Right atrium auricular region (tissue), 2 donors: ENCODE results near the gene HEXD. TPM values are rescaled to one million over a fixed set of nuclear protein-coding genes. Genes with fewer than 3 reads are reported as not detected.

Experiments used
- DNase-seq: peaks from one replicate; pipeline ENCODE4 v3.0.0-alpha.2; 2019; ENCODE audit warnings: low spot score
- H3K27ac ChIP-seq, 2 donors: fragments of 200-600 bp; sonication (generic); 1 replicate in 1 of 2; 2 replicates in 1 of 2; pipeline ENCODE4 v1.5.1; 2016 to 2019
- H3K27me3 ChIP-seq, 2 donors: fragments of 200-600 bp; sonication (generic); one replicate each; pipeline versions ENCODE4 v1.5.1 to v1.6.0; 2017 to 2019
- H3K36me3 ChIP-seq: fragments of 200-600 bp; sonication (generic); one replicate; pipeline ENCODE4 v1.5.1; 2016
- H3K4me1 ChIP-seq, 2 donors: fragments of 200-600 bp; sonication (generic); one replicate each; pipeline versions ENCODE4 v1.5.1 to v1.6.0; 2017 to 2019
- H3K4me3 ChIP-seq, 2 donors: fragments of 200-600 bp; sonication (generic); 1 replicate in 1 of 2; 2 replicates in 1 of 2; pipeline ENCODE4 v1.5.1; 2017 to 2019; ENCODE audit warnings: mild to moderate bottlenecking in 1 of 2, moderate library complexity in 1 of 2
- H3K9me3 ChIP-seq, 2 donors: fragments of 200-600 bp; sonication (generic); one replicate each; pipeline ENCODE4 v1.5.1; 2019
- CTCF ChIP-seq, 2 donors: fragments of 200-600 bp; sonication (generic); IDR thresholded peaks; one replicate each; pipeline ENCODE4 v1.5.1; 2019; ENCODE audit warnings: antibody characterized with exemption in 2 of 2
- total RNA-seq, 2 donors: library from RNA; depleted of rRNA; stranded (reverse); fragments of >200 nt; gene quantifications; one replicate each; pipeline ENCODE4 v1.1.0, GENCODE V29; 2016

The HEXD gene
- total RNA-seq, 2 donors from 2014 or later, result 11.3 to 15.6 TPM

- no peaks in the 10 kb centered on the region for H3K4me1 ChIP-seq
- H3K27ac ChIP-seq, result no peak overlapping the region
- no peaks in the 10 kb centered on the region for H3K9me3 ChIP-seq
- no peak for TF ChIP-seq CTCF (IDR thresholded peaks at IDR 0.05)
- H3K4me3 ChIP-seq, result no peak overlapping the region
- DNase-seq, result no peak
- peaks cover 86% of the 10 kb centered on the region for H3K36me3 ChIP-seq
- no peaks in the 10 kb centered on the region for H3K27me3 ChIP-seq
Observed at GRCh38 chr17:82480318-82480717, 62.2 kb downstream of the HEXD start.

GRCh38 chr17:82483204-82483660 lies 65.1 kb downstream of the HEXD start:
- no peak for TF ChIP-seq CTCF (IDR thresholded peaks at IDR 0.05)
- Histone ChIP-seq H3K27me3 (no peaks in the 10 kb centered on the region), H3K36me3 (peaks cover 95% of the 10 kb centered on the region), H3K4me3 (no peak overlapping the region), H3K9me3 (no peaks in the 10 kb centered on the region), H3K4me1 (peaks cover 0 to 6% of the 10 kb centered on the region in 2 donors), H3K27ac (no peak overlapping the region)
- DNase-seq, result no peak

- no peak overlapping the region for H3K27ac ChIP-seq
- peaks cover 89% of the 10 kb centered on the region for H3K36me3 ChIP-seq
- no peak for DNase-seq
Observed at GRCh38 chr17:82483836-82484235, 65.7 kb downstream of the HEXD start.

GRCh38 chr17:82486231-82487094 lies 68.3 kb downstream of the HEXD start:
- TF ChIP-seq CTCF (IDR thresholded peaks at IDR 0.05), result no peak
- no peak overlapping the region for H3K27ac ChIP-seq
- H3K4me1 ChIP-seq, result peaks cover 0 to 13% of the 10 kb centered on the region in 2 donors
- DNase-seq, result no peak
- no peak overlapping the region for H3K4me3 ChIP-seq
- no peaks in the 10 kb centered on the region for H3K27me3 ChIP-seq
- H3K9me3 ChIP-seq, result no peaks in the 10 kb centered on the region
- peaks cover 63% of the 10 kb centered on the region for H3K36me3 ChIP-seq

More at GRCh38 chr17:82483836-82484235, 65.7 kb downstream of the HEXD start:
- Histone ChIP-seq H3K27me3 (no peaks in the 10 kb centered on the region), H3K4me1 (peaks cover 0 to 11% of the 10 kb centered on the region in 2 donors), H3K9me3 (no peaks in the 10 kb centered on the region), H3K4me3 (no peak overlapping the region)
- no peak for TF ChIP-seq CTCF (IDR thresholded peaks at IDR 0.05)

- Histone ChIP-seq H3K27me3 (no peaks in the 10 kb centered on the region), H3K9me3 (no peaks in the 10 kb centered on the region), H3K36me3 (peaks cover 50% of the 10 kb centered on the region), H3K4me1 (peaks cover 0 to 13% of the 10 kb centered on the region in 2 donors), H3K4me3 (no peak overlapping the region), H3K27ac (peak overlapping the region; percentile 77 to 78)
- TF ChIP-seq CTCF (IDR thresholded peaks at IDR 0.05), result no peak
- DNase-seq, result no peak
Observed at GRCh38 chr17:82487910-82488309, 69.8 kb downstream of the HEXD start.
